ENCODE results near the gene PSMG1.
"Not testable (repeated sequence)": the region's sequence is repeated elsewhere in the genome, so short reads cannot be mapped to it uniquely, and the experiment has no call there.

Gene PSMG1

GRCh38 chr21:39188521-39189139 lies 5.4 kb upstream of the PSMG1 start:
- DNase-seq (ENCODE audit: low read depth): no peak

- DNase-seq (ENCODE audit: low read depth): no peak
These were observed 3.9 kb upstream of the PSMG1 start for GRCh38 chr21:39187141-39187540.

GRCh38 chr21:39186676-39187075 lies 3.4 kb upstream of the PSMG1 start:
- DNase-seq (ENCODE audit: low read depth): no peak

GRCh38 chr21:39185157-39185556 lies 1.9 kb upstream of the PSMG1 start:
- DNase-seq (ENCODE audit: low read depth): no peak

GRCh38 chr21:39184050-39184980 lies 1.1 kb upstream of the PSMG1 start:
- no peak for DNase-seq (ENCODE audit: low read depth)

- no peak for DNase-seq (ENCODE audit: low read depth)
These were observed 573 bp downstream of the PSMG1 start for GRCh38 chr21:39182484-39183271.

GRCh38 chr21:39182016-39182415 lies 1.2 kb downstream of the PSMG1 start:
- no peak for DNase-seq (ENCODE audit: low read depth)

- no peak for DNase-seq (ENCODE audit: low read depth)
These were observed 1.9 kb downstream of the PSMG1 start for GRCh38 chr21:39181205-39181818.

- DNase-seq (ENCODE audit: low read depth): no peak
These were observed 2.7 kb downstream of the PSMG1 start for GRCh38 chr21:39180429-39181019.

- no peak for DNase-seq (ENCODE audit: low read depth)
These were observed 4.8 kb downstream of the PSMG1 start for GRCh38 chr21:39178421-39178820.

GRCh38 chr21:39176271-39176709 lies 7.0 kb downstream of the PSMG1 start:
- no peak for DNase-seq (ENCODE audit: low read depth)

GRCh38 chr21:39175665-39176064 lies 7.6 kb downstream of the PSMG1 start:
- no peak for DNase-seq (ENCODE audit: low read depth)

- no peak for DNase-seq (ENCODE audit: low read depth)
These were observed 8.1 kb downstream of the PSMG1 start for GRCh38 chr21:39175154-39175553.

GRCh38 chr21:39173716-39174680 lies 9.3 kb downstream of the PSMG1 start:
- no peak for DNase-seq (ENCODE audit: low read depth)

GRCh38 chr21:39169906-39170305 lies 13.3 kb downstream of the PSMG1 start:
- no peak for DNase-seq (ENCODE audit: low read depth)

- no peak for DNase-seq (ENCODE audit: low read depth)
These were observed 14.5 kb downstream of the PSMG1 start for GRCh38 chr21:39168800-39169199.

GRCh38 chr21:39164523-39164922 lies 18.7 kb downstream of the PSMG1 start:
- DNase-seq (ENCODE audit: low read depth): no peak

- DNase-seq (ENCODE audit: low read depth): no peak
These were observed 22.2 kb downstream of the PSMG1 start for GRCh38 chr21:39161064-39161463.

GRCh38 chr21:39159342-39160063 lies 23.7 kb downstream of the PSMG1 start:
- DNase-seq (ENCODE audit: low read depth): no peak

- not testable (repeated sequence) for DNase-seq (ENCODE audit: low read depth)
These were observed 26.0 kb downstream of the PSMG1 start for GRCh38 chr21:39157241-39157640.
